HG03064 (cell line): ENCODE results near the gene CRIP3.

Source experiments
- ATAC-seq: cut with Tn5 transposase; IDR thresholded peaks from one replicate; pipeline ENCODE4 v1.9.1; 2021; ENCODE audit warnings: low read depth; ENCODE audit not compliant: unreplicated experiment

CRIP3 gene

GRCh38 chr6:43290905-43291355 lies 17.7 kb downstream of the CRIP3 start:
- ATAC-seq: no peak

GRCh38 chr6:43290339-43290904 lies 18.2 kb downstream of the CRIP3 start:
- no peak for ATAC-seq

GRCh38 chr6:43287717-43288679 lies 20.6 kb downstream of the CRIP3 start:
- no peak for ATAC-seq

- ATAC-seq: no peak
Observed at GRCh38 chr6:43286980-43287716, 21.5 kb downstream of the CRIP3 start.

GRCh38 chr6:43286456-43286979 lies 22.1 kb downstream of the CRIP3 start:
- no peak for ATAC-seq

GRCh38 chr6:43285832-43286231 lies 22.8 kb downstream of the CRIP3 start:
- ATAC-seq: no peak

- no peak for ATAC-seq
Observed at GRCh38 chr6:43284991-43285781, 23.4 kb downstream of the CRIP3 start.

GRCh38 chr6:43283905-43284304 lies 24.7 kb downstream of the CRIP3 start:
- ATAC-seq: no peak

- ATAC-seq: no peak
Observed at GRCh38 chr6:43283514-43283901, 25.1 kb downstream of the CRIP3 start.

GRCh38 chr6:43282636-43283513 lies 25.8 kb downstream of the CRIP3 start:
- ATAC-seq: no peak

- no peak for ATAC-seq
Observed at GRCh38 chr6:43282060-43282459, 26.6 kb downstream of the CRIP3 start.

- ATAC-seq: no peak
Observed at GRCh38 chr6:43280234-43280633, 28.4 kb downstream of the CRIP3 start.

GRCh38 chr6:43278524-43279078 lies 30.0 kb downstream of the CRIP3 start:
- ATAC-seq: no peak

GRCh38 chr6:43277643-43278523 lies 30.7 kb downstream of the CRIP3 start:
- ATAC-seq: no peak

- ATAC-seq: no peak
Observed at GRCh38 chr6:43277306-43277642, 31.4 kb downstream of the CRIP3 start.

GRCh38 chr6:43276577-43277305 lies 31.9 kb downstream of the CRIP3 start:
- no peak for ATAC-seq

- no peak for ATAC-seq
Observed at GRCh38 chr6:43275801-43276576, 32.6 kb downstream of the CRIP3 start.
